ELF-1 (cell line): ENCODE results near the gene ADIPOQ.
"Not testable (repeated sequence)": the region's sequence is repeated elsewhere in the genome, so short reads cannot be mapped to it uniquely, and the experiment has no call there.

ENCODE experiments used
- DNase-seq: peaks from one replicate; pipeline ENCODE4 v3.0.0-alpha.2; 2016; ENCODE audit warnings: low read depth, low spot score

The ADIPOQ gene

DNA sequence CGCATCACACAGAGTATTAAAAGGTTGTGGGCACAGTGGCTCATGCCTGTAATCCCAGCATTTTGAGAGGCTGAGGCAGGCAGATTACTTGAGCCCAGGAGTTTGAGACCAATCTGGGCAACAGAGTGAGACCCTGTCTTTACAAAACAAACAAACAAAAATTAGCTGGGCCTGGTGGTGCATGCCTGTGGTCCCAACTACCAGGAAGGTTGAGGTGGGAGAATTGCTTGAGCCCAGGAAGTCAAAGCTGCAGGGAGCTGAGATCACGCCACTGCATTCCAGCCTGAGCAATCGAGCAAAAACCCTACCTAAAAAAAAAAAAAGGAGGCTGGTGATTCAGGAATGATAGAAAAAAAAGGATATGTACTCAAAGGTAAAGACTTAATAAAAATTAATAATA lies 59.6 kb downstream of the ADIPOQ start:
- DNase-seq, result no peak

DNA sequence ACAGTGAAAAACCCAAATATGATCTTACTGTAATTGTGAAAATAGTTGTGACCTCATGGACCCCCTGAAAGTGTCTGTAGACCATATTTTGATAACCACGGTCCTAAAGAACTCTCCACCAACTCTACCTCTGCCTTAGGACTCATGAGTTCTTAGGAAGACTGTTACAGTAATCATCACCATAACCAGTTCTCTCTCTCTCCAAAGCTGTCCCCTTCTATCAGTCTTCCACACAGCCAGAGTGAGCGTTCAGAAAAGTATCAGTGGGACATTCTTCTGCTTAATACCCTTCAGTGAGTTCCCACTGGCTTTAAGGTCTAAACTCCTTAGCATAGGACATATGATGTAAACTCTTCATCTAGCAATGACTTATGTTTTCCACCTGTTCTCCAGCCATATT lies 60.2 kb downstream of the ADIPOQ start:
- no peak for DNase-seq

DNA sequence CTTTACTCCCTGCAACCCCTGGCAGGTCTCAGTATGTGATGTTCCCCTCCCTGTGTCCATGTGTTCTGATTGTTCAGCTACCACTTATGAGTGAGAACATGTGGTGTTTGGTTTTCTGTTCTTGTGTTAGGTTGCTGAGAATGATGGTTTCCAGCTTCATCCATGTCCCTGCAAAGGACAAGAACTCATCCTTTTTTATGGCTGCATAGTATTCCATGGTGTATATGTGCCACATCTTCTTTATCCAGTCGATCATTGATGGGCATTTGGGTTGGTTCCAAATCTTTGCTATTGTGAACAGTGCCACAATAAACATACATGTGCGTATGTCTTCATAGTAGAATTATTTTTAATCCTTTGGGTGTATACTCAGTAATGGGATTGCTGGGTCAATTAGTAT lies 61.2 kb downstream of the ADIPOQ start:
- DNase-seq, result not testable (repeated sequence)

DNA sequence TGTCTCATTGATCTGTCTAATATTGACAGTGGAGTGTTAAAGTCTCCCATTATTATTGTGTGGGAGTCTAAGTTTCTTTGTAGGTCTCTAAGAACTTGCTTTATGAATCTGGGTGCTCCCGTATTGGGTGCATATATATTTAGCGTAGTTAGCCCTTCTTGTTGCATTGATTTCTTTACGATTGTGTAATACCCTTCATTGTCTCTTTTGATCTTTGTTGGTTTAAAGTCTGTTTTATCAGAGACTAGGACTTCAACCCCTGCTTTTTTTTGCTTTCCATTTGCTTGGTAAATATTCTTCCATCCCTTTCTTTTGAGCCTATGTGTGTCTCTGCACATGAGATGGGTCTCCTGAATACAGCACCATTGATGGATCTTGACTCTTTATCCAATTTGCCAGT lies 64.6 kb downstream of the ADIPOQ start:
- not testable (repeated sequence) for DNase-seq
